ENCODE measurements around the gene TGM5. TPM values are rescaled to one million over a fixed set of nuclear protein-coding genes. Genes with fewer than 3 reads are reported as not detected.

TGM5 gene
- total and polyA plus RNA-seq, 2 experiments from 2014 or later = not detected

DNA sequence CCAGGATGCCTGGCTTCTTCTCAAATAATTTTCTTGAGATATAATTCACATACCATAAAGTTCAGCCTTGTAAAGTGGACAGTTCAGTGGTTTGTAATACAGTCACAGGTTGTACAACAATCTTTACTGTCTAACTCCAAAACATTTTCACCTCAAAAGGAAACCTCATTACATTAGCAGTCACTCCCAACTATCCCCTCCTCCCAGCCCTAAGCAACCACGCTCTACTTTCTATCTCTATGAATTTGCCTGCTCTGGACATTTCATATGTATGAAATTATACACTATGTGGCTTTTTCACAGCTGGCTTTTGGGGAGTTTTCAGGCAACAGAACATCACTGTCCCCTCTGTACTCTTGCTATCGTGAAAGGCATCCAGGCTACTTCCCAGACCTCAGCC is 17.5 kb downstream of the TGM5 start (continued):
- TF ChIP-seq JUNB (IDR thresholded peaks at IDR 0.05; ENCODE audit: unreplicated experiment) = no peak

DNA sequence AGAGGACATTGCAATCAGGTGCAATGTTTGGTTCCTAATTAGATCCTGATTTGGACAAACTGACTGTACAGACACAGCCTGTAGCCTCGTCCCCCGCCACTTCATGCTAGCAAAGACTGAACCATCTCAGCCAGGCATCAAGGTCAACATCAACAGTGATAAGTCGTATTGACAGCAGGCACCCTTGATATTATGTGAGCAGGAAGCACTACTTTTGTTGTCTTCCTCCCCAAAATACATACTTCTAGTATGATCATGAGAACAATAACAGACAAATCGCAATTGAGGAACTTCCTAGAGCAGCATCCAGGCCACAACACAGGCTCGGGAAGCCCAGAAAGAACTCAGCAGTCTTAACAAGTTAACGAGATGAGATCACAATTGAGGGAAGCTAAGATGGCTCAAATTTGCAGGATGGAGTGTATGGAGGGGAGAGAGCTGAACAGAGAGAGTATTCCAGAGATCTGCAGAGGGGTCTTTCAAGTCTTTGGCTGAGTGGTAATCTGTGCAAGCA is 20.4 kb downstream of the TGM5 start:
- DNase-seq (ENCODE audit: low spot score) (no peak), ATAC-seq (no peak)
- TF ChIP-seq EZH2 (IDR thresholded peaks at IDR 0.05; ENCODE audit: low read depth, unreplicated experiment) (no peak), ZNF331 (CRISPR knock-in tag; IDR thresholded peaks at IDR 0.05; ENCODE audit: low read depth) (no peak), JUNB (IDR thresholded peaks at IDR 0.05; ENCODE audit: unreplicated experiment) (no peak), CREB1 (CRISPR knock-in tag; IDR thresholded peaks at IDR 0.05; ENCODE audit: low read depth) (no peak), NANOG (IDR thresholded peaks at IDR 0.05; ENCODE audit: borderline replicate concordance) (no peak), STAT1 (IDR thresholded peaks at IDR 0.05; ENCODE audit: unreplicated experiment) (no peak), POLR2AphosphoS5 (IDR thresholded peaks at IDR 0.05; ENCODE audit: low read depth) (no peak), ZNF114 (CRISPR knock-in tag; IDR thresholded peaks at IDR 0.05) (no peak), EZH2phosphoT487 (IDR thresholded peaks at IDR 0.05; ENCODE audit: unreplicated experiment) (no peak)
- TF ChIP-seq, protein P1, sequence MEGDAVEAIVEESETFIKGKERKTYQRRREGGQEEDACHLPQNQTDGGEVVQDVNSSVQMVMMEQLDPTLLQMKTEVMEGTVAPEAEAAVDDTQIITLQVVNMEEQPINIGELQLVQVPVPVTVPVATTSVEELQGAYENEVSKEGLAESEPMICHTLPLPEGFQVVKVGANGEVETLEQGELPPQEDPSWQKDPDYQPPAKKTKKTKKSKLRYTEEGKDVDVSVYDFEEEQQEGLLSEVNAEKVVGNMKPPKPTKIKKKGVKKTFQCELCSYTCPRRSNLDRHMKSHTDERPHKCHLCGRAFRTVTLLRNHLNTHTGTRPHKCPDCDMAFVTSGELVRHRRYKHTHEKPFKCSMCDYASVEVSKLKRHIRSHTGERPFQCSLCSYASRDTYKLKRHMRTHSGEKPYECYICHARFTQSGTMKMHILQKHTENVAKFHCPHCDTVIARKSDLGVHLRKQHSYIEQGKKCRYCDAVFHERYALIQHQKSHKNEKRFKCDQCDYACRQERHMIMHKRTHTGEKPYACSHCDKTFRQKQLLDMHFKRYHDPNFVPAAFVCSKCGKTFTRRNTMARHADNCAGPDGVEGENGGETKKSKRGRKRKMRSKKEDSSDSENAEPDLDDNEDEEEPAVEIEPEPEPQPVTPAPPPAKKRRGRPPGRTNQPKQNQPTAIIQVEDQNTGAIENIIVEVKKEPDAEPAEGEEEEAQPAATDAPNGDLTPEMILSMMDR (conservative IDR thresholded peaks at IDR 0.05; ENCODE audit: low read depth in 2 of 2) = no peak
- TF ChIP-seq, protein P2, sequence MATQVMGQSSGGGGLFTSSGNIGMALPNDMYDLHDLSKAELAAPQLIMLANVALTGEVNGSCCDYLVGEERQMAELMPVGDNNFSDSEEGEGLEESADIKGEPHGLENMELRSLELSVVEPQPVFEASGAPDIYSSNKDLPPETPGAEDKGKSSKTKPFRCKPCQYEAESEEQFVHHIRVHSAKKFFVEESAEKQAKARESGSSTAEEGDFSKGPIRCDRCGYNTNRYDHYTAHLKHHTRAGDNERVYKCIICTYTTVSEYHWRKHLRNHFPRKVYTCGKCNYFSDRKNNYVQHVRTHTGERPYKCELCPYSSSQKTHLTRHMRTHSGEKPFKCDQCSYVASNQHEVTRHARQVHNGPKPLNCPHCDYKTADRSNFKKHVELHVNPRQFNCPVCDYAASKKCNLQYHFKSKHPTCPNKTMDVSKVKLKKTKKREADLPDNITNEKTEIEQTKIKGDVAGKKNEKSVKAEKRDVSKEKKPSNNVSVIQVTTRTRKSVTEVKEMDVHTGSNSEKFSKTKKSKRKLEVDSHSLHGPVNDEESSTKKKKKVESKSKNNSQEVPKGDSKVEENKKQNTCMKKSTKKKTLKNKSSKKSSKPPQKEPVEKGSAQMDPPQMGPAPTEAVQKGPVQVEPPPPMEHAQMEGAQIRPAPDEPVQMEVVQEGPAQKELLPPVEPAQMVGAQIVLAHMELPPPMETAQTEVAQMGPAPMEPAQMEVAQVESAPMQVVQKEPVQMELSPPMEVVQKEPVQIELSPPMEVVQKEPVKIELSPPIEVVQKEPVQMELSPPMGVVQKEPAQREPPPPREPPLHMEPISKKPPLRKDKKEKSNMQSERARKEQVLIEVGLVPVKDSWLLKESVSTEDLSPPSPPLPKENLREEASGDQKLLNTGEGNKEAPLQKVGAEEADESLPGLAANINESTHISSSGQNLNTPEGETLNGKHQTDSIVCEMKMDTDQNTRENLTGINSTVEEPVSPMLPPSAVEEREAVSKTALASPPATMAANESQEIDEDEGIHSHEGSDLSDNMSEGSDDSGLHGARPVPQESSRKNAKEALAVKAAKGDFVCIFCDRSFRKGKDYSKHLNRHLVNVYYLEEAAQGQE (IDR thresholded peaks at IDR 0.05; ENCODE audit: unreplicated experiment) = no peak
- TF ChIP-seq, protein P3, sequence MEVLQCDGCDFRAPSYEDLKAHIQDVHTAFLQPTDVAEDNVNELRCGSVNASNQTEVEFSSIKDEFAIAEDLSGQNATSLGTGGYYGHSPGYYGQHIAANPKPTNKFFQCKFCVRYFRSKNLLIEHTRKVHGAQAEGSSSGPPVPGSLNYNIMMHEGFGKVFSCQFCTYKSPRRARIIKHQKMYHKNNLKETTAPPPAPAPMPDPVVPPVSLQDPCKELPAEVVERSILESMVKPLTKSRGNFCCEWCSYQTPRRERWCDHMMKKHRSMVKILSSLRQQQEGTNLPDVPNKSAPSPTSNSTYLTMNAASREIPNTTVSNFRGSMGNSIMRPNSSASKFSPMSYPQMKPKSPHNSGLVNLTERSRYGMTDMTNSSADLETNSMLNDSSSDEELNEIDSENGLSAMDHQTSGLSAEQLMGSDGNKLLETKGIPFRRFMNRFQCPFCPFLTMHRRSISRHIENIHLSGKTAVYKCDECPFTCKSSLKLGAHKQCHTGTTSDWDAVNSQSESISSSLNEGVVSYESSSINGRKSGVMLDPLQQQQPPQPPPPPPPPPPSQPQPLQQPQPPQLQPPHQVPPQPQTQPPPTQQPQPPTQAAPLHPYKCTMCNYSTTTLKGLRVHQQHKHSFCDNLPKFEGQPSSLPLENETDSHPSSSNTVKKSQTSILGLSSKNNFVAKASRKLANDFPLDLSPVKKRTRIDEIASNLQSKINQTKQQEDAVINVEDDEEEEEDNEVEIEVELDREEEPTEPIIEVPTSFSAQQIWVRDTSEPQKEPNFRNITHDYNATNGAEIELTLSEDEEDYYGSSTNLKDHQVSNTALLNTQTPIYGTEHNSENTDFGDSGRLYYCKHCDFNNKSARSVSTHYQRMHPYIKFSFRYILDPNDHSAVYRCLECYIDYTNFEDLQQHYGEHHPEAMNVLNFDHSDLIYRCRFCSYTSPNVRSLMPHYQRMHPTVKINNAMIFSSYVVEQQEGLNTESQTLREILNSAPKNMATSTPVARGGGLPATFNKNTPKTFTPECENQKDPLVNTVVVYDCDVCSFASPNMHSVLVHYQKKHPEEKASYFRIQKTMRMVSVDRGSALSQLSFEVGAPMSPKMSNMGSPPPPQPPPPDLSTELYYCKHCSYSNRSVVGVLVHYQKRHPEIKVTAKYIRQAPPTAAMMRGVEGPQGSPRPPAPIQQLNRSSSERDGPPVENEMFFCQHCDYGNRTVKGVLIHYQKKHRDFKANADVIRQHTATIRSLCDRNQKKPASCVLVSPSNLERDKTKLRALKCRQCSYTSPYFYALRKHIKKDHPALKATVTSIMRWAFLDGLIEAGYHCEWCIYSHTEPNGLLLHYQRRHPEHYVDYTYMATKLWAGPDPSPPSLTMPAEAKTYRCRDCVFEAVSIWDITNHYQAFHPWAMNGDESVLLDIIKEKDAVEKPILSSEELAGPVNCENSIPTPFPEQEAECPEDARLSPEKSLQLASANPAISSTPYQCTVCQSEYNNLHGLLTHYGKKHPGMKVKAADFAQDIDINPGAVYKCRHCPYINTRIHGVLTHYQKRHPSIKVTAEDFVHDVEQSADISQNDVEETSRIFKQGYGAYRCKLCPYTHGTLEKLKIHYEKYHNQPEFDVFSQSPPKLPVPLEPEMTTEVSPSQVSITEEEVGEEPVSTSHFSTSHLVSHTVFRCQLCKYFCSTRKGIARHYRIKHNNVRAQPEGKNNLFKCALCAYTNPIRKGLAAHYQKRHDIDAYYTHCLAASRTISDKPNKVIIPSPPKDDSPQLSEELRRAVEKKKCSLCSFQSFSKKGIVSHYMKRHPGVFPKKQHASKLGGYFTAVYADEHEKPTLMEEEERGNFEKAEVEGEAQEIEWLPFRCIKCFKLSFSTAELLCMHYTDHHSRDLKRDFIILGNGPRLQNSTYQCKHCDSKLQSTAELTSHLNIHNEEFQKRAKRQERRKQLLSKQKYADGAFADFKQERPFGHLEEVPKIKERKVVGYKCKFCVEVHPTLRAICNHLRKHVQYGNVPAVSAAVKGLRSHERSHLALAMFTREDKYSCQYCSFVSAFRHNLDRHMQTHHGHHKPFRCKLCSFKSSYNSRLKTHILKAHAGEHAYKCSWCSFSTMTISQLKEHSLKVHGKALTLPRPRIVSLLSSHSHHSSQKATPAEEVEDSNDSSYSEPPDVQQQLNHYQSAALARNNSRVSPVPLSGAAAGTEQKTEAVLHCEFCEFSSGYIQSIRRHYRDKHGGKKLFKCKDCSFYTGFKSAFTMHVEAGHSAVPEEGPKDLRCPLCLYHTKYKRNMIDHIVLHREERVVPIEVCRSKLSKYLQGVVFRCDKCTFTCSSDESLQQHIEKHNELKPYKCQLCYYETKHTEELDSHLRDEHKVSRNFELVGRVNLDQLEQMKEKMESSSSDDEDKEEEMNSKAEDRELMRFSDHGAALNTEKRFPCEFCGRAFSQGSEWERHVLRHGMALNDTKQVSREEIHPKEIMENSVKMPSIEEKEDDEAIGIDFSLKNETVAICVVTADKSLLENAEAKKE (CRISPR knock-in tag; IDR thresholded peaks at IDR 0.05) = no peak
- TF ChIP-seq, protein P4, sequence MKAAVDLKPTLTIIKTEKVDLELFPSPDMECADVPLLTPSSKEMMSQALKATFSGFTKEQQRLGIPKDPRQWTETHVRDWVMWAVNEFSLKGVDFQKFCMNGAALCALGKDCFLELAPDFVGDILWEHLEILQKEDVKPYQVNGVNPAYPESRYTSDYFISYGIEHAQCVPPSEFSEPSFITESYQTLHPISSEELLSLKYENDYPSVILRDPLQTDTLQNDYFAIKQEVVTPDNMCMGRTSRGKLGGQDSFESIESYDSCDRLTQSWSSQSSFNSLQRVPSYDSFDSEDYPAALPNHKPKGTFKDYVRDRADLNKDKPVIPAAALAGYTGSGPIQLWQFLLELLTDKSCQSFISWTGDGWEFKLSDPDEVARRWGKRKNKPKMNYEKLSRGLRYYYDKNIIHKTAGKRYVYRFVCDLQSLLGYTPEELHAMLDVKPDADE (IDR thresholded peaks at IDR 0.05) = no peak
- no peaks in the 10 kb centered on the region for H3K4me1 Mint-ChIP-seq
- no peaks in the 10 kb centered on the region for H3K36me3 ChIP-seq (ENCODE audit: insufficient read depth)
- no peak overlapping the region for H3K27ac ChIP-seq (ENCODE audit: low read depth)
- H3K27ac Mint-ChIP-seq = no peak overlapping the region
- no peaks in the 10 kb centered on the region for H3K27me3 ChIP-seq (ENCODE audit: insufficient read depth)
- no peak overlapping the region for H3K4me3 ChIP-seq
- H2AFZ ChIP-seq = no peak overlapping the region
- H3K4me3 Mint-ChIP-seq = no peak overlapping the region
- no peaks in the 10 kb centered on the region for H4K20me1 ChIP-seq (replicated peaks; ENCODE audit: insufficient read depth)
- H3F3A ChIP-seq (replicated peaks; ENCODE audit: low read depth) = no peaks in the 10 kb centered on the region
- H3K27me3 Mint-ChIP-seq (ENCODE audit: insufficient read depth, low read depth, poor library complexity) = peaks cover 5% of the 10 kb centered on the region
- H3K4me1 ChIP-seq (ENCODE audit: insufficient read depth) = no peaks in the 10 kb centered on the region
- H3K4me2 ChIP-seq = no peak overlapping the region
- H3K9me2 ChIP-seq (ENCODE audit: insufficient read depth) = 0 out of 2 replicates have a peak, but pooled peaks cover 5% of the 10 kb centered on the region
- no peaks in the 10 kb centered on the region for H3K79me2 ChIP-seq (replicated peaks; ENCODE audit: insufficient read depth)
- no peaks in the 10 kb centered on the region for H3K36me3 Mint-ChIP-seq (ENCODE audit: low read depth)
- H3K9me3 Mint-ChIP-seq = no peaks in the 10 kb centered on the region
